Prostate gland (tissue), 2 donors: ENCODE data around the gene MORN4.

ENCODE experiments used
- POLR2A ChIP-seq: fragments of 450-650 bp; IDR thresholded peaks from one replicate; pipeline ENCODE4 v1.6.1; 2016; ENCODE audit warnings: antibody characterized with exemption, mild to moderate bottlenecking
- POLR2AphosphoS5 ChIP-seq: sonication (generic); formaldehyde crosslinking; IDR thresholded peaks from one replicate; pipeline ENCODE4 v1.6.1; 2017; ENCODE audit warnings: antibody characterized with exemption
- TF ChIP-seq, protein P1 (sequence below), 4 experiments: fragments of 200-600 bp in 2 of 4; fragments of 450-650 bp in 2 of 4; sonication (generic) in 2 of 4; IDR thresholded peaks; 1 replicate in 3 of 4; 2 replicates in 1 of 4; pipeline ENCODE4 v1.5.1; 2016 to 2019; ENCODE audit warnings: antibody characterized with exemption in 4 of 4, mild to moderate bottlenecking in 2 of 4, moderate library complexity in 2 of 4

GRCh38 chr10:97675222-97675621 lies 41.9 kb upstream of the MORN4 start:
- TF ChIP-seq, protein P1, sequence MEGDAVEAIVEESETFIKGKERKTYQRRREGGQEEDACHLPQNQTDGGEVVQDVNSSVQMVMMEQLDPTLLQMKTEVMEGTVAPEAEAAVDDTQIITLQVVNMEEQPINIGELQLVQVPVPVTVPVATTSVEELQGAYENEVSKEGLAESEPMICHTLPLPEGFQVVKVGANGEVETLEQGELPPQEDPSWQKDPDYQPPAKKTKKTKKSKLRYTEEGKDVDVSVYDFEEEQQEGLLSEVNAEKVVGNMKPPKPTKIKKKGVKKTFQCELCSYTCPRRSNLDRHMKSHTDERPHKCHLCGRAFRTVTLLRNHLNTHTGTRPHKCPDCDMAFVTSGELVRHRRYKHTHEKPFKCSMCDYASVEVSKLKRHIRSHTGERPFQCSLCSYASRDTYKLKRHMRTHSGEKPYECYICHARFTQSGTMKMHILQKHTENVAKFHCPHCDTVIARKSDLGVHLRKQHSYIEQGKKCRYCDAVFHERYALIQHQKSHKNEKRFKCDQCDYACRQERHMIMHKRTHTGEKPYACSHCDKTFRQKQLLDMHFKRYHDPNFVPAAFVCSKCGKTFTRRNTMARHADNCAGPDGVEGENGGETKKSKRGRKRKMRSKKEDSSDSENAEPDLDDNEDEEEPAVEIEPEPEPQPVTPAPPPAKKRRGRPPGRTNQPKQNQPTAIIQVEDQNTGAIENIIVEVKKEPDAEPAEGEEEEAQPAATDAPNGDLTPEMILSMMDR (IDR thresholded peaks at IDR 0.05) = no peak
- TF ChIP-seq POLR2AphosphoS5 (no peak), POLR2A (no peak)
